K562 (cell line): ENCODE measurements around the gene ACTL9.

Source experiments
- HNRNPL ChIP-seq: fragments of 200-400 bp; formaldehyde crosslinking; IDR thresholded peaks from 2 replicates; pipeline ENCODE4 v1.6.1; 2017; ENCODE audit warnings: low read depth, mild to moderate bottlenecking, low read length
- MEF2A ChIP-seq: IDR thresholded peaks from 2 replicates; pipeline ENCODE4 v1.6.1; 2011; ENCODE audit warnings: low read depth, mild to moderate bottlenecking, low read length, moderate library complexity; ENCODE audit not compliant: control insufficient read depth
- POLR2AphosphoS2 ChIP-seq: IDR thresholded peaks from 2 replicates; pipeline ENCODE4 v1.6.1; 2012; ENCODE audit warnings: low read length, improper control_type of control experiment
- SUPT5H ChIP-seq: fragments of 450-650 bp; IDR thresholded peaks from 2 replicates; pipeline ENCODE4 v1.6.1; 2016
- TAF1 ChIP-seq: IDR thresholded peaks from 2 replicates; pipeline ENCODE4 v1.6.1; 2011; ENCODE audit warnings: mild to moderate bottlenecking, low read length, moderate library complexity; ENCODE audit not compliant: insufficient read depth, control insufficient read depth, severe bottlenecking; ENCODE audit errors: extremely low read depth
- ZC3H4 ChIP-seq: sonication (generic); formaldehyde crosslinking; IDR thresholded peaks from 2 replicates; pipeline ENCODE4 v1.9.0; 2021; ENCODE audit warnings: missing genetic modification reagents, borderline replicate concordance
- ZKSCAN1 ChIP-seq: fragments of 150-350 bp; IDR thresholded peaks from 2 replicates; pipeline ENCODE4 v1.6.1; 2016; ENCODE audit warnings: low read depth, low read length
- ZNF133 ChIP-seq: fragments of 250-450 bp; sonication (Bioruptor Pico); IDR thresholded peaks from 2 replicates; pipeline ENCODE4 v1.4.0; 2020; ENCODE audit warnings: mild to moderate bottlenecking
- TF ChIP-seq, protein P1 (sequence below), 2 experiments: fragments of 450-650 bp; conservative IDR thresholded peaks; 2 replicates each; pipeline ENCODE4 v1.6.1; 2017; ENCODE audit warnings: mild to moderate bottlenecking in 2 of 2, moderate library complexity in 2 of 2
- TF ChIP-seq, protein P2 (sequence below): fragments of 200-800 bp; sonication (Bioruptor generic); IDR thresholded peaks from 2 replicates; pipeline ENCODE4 v1.6.1; 2017; ENCODE audit warnings: missing genetic modification characterization, missing compliant biosample characterization
- TF ChIP-seq, protein P3 (sequence below), 3 experiments: fragments of 200-800 bp in 1 of 3; fragments of 250-450 bp in 1 of 3; fragments of 450-650 bp in 1 of 3; sonication (Bioruptor Pico) in 1 of 3; sonication (Bioruptor generic) in 1 of 3; formaldehyde crosslinking in 1 of 3; IDR thresholded peaks; 2 replicates each; pipeline versions ENCODE4 v1.6.1 to v1.8.0; 2016 to 2022; ENCODE audit warnings: mild to moderate bottlenecking in 2 of 3, missing genetic modification characterization in 2 of 3, missing compliant biosample characterization in 1 of 3, moderate library complexity in 1 of 3
- TF ChIP-seq, protein P4 (sequence below): fragments of 450-650 bp; IDR thresholded peaks from 2 replicates; pipeline ENCODE4 v1.6.1; 2016

DNA sequence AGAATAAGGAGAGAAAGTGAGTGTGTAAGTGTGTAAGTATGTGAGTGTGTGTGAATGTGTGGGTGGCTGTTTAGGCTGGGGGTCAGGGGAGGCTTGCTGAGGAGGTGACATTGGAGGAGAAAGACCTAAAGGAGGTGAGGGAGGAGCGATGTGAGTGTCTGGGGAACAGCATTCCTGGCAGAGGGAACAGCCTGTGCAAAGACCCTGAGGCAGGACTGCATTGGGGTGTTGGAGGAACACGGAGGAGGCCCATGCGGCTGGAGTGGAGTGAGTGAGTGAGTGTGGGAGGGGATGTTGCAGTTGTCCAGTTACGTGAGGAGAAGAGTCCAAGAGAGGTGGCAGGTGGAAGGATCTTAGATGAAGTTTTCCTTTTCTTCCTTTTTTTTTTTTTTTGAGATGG, 36.3 kb downstream of the ACTL9 start:
- no peak for TF ChIP-seq SUPT5H
- TF ChIP-seq, protein P1, sequence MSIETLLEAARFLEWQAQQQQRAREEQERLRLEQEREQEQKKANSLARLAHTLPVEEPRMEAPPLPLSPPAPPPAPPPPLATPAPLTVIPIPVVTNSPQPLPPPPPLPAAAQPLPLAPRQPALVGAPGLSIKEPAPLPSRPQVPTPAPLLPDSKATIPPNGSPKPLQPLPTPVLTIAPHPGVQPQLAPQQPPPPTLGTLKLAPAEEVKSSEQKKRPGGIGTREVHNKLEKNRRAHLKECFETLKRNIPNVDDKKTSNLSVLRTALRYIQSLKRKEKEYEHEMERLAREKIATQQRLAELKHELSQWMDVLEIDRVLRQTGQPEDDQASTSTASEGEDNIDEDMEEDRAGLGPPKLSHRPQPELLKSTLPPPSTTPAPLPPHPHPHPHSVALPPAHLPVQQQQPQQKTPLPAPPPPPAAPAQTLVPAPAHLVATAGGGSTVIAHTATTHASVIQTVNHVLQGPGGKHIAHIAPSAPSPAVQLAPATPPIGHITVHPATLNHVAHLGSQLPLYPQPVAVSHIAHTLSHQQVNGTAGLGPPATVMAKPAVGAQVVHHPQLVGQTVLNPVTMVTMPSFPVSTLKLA (conservative IDR thresholded peaks at IDR 0.05) = no peak
- no peak for TF ChIP-seq ZC3H4 (CRISPR knock-in tag)
- TF ChIP-seq, protein P2, sequence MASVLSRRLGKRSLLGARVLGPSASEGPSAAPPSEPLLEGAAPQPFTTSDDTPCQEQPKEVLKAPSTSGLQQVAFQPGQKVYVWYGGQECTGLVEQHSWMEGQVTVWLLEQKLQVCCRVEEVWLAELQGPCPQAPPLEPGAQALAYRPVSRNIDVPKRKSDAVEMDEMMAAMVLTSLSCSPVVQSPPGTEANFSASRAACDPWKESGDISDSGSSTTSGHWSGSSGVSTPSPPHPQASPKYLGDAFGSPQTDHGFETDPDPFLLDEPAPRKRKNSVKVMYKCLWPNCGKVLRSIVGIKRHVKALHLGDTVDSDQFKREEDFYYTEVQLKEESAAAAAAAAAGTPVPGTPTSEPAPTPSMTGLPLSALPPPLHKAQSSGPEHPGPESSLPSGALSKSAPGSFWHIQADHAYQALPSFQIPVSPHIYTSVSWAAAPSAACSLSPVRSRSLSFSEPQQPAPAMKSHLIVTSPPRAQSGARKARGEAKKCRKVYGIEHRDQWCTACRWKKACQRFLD (CRISPR knock-in tag) = no peak
- no peak for TF ChIP-seq POLR2AphosphoS2
- no peak for TF ChIP-seq MEF2A
- no peak for TF ChIP-seq ZNF133
- TF ChIP-seq, protein P3, sequence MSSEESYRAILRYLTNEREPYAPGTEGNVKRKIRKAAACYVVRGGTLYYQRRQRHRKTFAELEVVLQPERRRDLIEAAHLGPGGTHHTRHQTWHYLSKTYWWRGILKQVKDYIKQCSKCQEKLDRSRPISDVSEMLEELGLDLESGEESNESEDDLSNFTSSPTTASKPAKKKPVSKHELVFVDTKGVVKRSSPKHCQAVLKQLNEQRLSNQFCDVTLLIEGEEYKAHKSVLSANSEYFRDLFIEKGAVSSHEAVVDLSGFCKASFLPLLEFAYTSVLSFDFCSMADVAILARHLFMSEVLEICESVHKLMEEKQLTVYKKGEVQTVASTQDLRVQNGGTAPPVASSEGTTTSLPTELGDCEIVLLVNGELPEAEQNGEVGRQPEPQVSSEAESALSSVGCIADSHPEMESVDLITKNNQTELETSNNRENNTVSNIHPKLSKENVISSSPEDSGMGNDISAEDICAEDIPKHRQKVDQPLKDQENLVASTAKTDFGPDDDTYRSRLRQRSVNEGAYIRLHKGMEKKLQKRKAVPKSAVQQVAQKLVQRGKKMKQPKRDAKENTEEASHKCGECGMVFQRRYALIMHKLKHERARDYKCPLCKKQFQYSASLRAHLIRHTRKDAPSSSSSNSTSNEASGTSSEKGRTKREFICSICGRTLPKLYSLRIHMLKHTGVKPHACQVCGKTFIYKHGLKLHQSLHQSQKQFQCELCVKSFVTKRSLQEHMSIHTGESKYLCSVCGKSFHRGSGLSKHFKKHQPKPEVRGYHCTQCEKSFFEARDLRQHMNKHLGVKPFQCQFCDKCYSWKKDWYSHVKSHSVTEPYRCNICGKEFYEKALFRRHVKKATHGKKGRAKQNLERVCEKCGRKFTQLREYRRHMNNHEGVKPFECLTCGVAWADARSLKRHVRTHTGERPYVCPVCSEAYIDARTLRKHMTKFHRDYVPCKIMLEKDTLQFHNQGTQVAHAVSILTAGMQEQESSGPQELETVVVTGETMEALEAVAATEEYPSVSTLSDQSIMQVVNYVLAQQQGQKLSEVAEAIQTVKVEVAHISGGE (CRISPR knock-in tag; IDR thresholded peaks at IDR 0.05) = no peak
- TF ChIP-seq TAF1 = no peak
- TF ChIP-seq ZKSCAN1 = no peak
- TF ChIP-seq, protein P4, sequence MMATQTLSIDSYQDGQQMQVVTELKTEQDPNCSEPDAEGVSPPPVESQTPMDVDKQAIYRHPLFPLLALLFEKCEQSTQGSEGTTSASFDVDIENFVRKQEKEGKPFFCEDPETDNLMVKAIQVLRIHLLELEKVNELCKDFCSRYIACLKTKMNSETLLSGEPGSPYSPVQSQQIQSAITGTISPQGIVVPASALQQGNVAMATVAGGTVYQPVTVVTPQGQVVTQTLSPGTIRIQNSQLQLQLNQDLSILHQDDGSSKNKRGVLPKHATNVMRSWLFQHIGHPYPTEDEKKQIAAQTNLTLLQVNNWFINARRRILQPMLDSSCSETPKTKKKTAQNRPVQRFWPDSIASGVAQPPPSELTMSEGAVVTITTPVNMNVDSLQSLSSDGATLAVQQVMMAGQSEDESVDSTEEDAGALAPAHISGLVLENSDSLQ = no peak
- TF ChIP-seq HNRNPL = no peak
